PC-3 (cell line): ENCODE results near the gene ENTPD5.

Experiments
- CTCF ChIP-seq: fragments of 300-600 bp; sonication (generic); conservative IDR thresholded peaks from 2 replicates; pipeline ENCODE4 v1.5.1; 2017; ENCODE audit warnings: antibody characterized with exemption, low read depth, mild to moderate bottlenecking, low read length
- EZH2 ChIP-seq: fragments of 300-600 bp; sonication (generic); IDR thresholded peaks from one replicate; pipeline ENCODE4 v1.6.1; 2017; ENCODE audit warnings: antibody characterized with exemption, mild to moderate bottlenecking, low read length; ENCODE audit not compliant: unreplicated experiment
- EZH2phosphoT487 ChIP-seq: fragments of 300-600 bp; sonication (generic); IDR thresholded peaks from 2 replicates; pipeline ENCODE4 v1.6.1; 2018; ENCODE audit warnings: mild to moderate bottlenecking, antibody characterized with exemption, low read length, borderline replicate concordance

GRCh38 chr14:74062809-74063150 lies 43.7 kb upstream of the ENTPD5 start:
- TF ChIP-seq CTCF = no peak
- TF ChIP-seq EZH2 = no peak
- no peak for TF ChIP-seq EZH2phosphoT487
